Type B pancreatic cell (in vitro differentiated cells): Measurements from ENCODE around the gene TXNL4A. TPM values are rescaled to one million over a fixed set of nuclear protein-coding genes. Genes with fewer than 3 reads are reported as not detected.
A peak's percentile ranks its signal among the peaks of the same experiment; 100 is the strongest.

Experiments
- DNase-seq: peaks from one replicate; pipeline ENCODE4 v3.0.0; 2021; ENCODE audit warnings: mixed read lengths; ENCODE audit not compliant: unreplicated experiment; ENCODE audit errors: extremely low spot score
- H3K27ac Mint-ChIP-seq: 2 replicates; pipeline ENCODE4 v1.8.0; 2021; ENCODE audit warnings: mild to moderate bottlenecking, mixed read lengths
- H3K27me3 Mint-ChIP-seq: 2 replicates; pipeline ENCODE4 v1.8.0; 2021; ENCODE audit warnings: mixed read lengths
- H3K36me3 Mint-ChIP-seq: 2 replicates; pipeline ENCODE4 v1.8.0; 2021; ENCODE audit warnings: mixed read lengths
- H3K4me1 Mint-ChIP-seq: one replicate; pipeline ENCODE4 v1.8.0; 2021; ENCODE audit warnings: mixed read lengths; ENCODE audit not compliant: unreplicated experiment
- H3K4me3 Mint-ChIP-seq: 2 replicates; pipeline ENCODE4 v1.8.0; 2021; ENCODE audit warnings: mild to moderate bottlenecking, mixed read lengths
- H3K9me3 Mint-ChIP-seq: 2 replicates; pipeline ENCODE4 v1.8.0; 2021; ENCODE audit warnings: mixed read lengths
- total RNA-seq: library from RNA; stranded (reverse); gene quantifications from 2 replicates; pipeline ENCODE4 v1.2.1, GENCODE V29; 2021; ENCODE audit warnings: low replicate concordance
- TF ChIP-seq, protein P1 (sequence below): fragments of 200-600 bp; sonication (generic); conservative IDR thresholded peaks from 2 replicates; pipeline ENCODE4 v1.5.0; 2021; ENCODE audit warnings: antibody characterized with exemption, mild to moderate bottlenecking

TXNL4A gene
- total RNA-seq, 1 donor from 2014 or later, result 103 TPM

DNA sequence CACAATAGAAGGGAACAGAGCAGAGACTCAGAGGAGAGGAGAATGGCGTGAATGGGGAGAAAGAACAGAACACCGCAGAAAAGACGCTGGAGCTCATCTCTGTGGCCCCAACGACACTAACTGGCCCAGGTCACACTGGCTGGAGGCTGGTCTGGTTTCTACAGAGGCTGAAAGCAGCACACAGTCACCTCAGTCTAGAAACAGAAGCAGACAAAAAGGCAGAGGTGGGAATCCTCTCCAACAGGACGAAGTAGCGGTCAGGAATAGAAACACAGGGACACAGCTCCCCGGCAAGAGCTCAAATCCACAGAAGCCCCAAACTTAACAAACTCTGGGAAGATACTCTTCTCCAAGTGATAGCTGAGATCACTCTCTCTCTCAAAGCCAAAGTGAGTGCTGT lies 46.2 kb downstream of the TXNL4A start:
- Mint-ChIP-seq H3K4me1 (peaks cover 19% of the 10 kb centered on the region), H3K9me3 (no peaks in the 10 kb centered on the region), H3K4me3 (no peak overlapping the region), H3K27me3 (no peaks in the 10 kb centered on the region), H3K27ac (no peak overlapping the region), H3K36me3 (peaks cover 32% of the 10 kb centered on the region)
- DNase-seq, result peak; percentile 37
- TF ChIP-seq, protein P1, sequence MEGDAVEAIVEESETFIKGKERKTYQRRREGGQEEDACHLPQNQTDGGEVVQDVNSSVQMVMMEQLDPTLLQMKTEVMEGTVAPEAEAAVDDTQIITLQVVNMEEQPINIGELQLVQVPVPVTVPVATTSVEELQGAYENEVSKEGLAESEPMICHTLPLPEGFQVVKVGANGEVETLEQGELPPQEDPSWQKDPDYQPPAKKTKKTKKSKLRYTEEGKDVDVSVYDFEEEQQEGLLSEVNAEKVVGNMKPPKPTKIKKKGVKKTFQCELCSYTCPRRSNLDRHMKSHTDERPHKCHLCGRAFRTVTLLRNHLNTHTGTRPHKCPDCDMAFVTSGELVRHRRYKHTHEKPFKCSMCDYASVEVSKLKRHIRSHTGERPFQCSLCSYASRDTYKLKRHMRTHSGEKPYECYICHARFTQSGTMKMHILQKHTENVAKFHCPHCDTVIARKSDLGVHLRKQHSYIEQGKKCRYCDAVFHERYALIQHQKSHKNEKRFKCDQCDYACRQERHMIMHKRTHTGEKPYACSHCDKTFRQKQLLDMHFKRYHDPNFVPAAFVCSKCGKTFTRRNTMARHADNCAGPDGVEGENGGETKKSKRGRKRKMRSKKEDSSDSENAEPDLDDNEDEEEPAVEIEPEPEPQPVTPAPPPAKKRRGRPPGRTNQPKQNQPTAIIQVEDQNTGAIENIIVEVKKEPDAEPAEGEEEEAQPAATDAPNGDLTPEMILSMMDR, result no peak

DNA sequence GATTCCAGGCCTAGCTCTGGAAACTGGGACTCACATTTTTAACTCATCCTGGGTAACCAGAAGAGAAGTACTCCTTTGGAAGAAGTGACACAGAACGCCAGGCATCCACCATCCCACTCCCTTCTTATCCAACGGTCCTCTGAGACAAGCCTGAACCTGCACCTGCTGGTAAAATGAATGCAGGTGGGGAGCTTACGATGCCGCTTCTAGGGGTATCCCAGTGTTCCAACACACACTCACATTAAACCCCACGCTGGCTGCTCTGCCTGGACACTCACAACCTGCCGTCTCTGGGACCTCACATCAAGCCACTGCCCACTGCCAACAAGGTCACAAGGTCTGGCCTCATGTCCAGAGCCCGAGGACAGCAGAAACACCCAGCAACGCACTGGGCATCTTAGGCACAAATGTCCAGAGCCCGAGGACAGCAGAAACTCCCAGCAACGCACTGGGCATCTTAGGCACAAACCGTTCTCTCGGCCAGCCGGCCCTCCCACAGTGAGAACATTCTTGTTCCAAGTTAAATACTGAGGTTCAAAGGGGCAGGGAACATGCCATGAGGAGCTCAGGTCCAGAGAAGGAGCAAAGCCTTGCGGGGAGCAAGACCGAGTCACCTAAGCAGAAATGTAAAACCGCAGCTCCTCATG lies 46.8 kb downstream of the TXNL4A start:
- H3K36me3 Mint-ChIP-seq, result peaks cover 36% of the 10 kb centered on the region
- H3K4me3 Mint-ChIP-seq, result no peak overlapping the region
- no peak overlapping the region for H3K27ac Mint-ChIP-seq
- TF ChIP-seq, protein P1, result no peak
- no peaks in the 10 kb centered on the region for H3K9me3 Mint-ChIP-seq
- DNase-seq, result peak; percentile 37
- no peaks in the 10 kb centered on the region for H3K27me3 Mint-ChIP-seq
- H3K4me1 Mint-ChIP-seq, result peaks cover 16% of the 10 kb centered on the region

DNA sequence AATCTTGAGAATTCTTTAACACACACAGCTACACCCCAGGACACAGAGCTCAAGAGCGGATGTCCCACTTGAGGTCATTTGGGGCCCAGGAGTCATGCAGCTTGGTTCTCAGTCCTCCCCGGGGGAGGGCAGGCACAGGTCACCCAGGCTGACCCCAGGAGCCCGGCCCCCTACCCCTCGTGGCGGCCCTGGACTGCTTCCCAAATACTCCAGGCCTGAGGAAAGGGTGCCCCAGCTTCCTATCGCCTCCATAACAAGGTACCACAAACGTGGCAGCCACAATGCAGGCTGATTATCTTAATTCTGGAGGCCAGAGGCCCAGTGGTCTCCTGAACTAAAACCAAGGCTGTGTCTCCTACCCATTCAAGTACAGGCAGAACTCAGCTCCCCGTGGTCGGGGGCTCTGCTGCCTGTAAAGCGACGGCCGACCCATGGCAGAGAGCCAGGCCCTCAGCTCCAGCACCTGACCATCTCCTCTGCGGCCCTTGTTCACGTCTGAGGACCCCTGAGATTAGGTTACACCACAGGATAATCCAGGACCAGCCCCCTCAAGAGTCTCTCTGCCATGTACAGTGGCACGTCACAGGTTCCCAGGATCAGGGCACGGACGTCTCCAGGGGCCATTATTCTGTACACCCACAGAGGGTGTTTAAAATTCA lies 47.4 kb downstream of the TXNL4A start:
- peaks cover 40% of the 10 kb centered on the region for H3K36me3 Mint-ChIP-seq
- H3K27ac Mint-ChIP-seq, result no peak overlapping the region
- no peak overlapping the region for H3K4me3 Mint-ChIP-seq
- H3K27me3 Mint-ChIP-seq, result no peaks in the 10 kb centered on the region
- peaks cover 13% of the 10 kb centered on the region for H3K4me1 Mint-ChIP-seq
- no peaks in the 10 kb centered on the region for H3K9me3 Mint-ChIP-seq
- peak; percentile 55 for DNase-seq
- TF ChIP-seq, protein P1, result no peak

DNA sequence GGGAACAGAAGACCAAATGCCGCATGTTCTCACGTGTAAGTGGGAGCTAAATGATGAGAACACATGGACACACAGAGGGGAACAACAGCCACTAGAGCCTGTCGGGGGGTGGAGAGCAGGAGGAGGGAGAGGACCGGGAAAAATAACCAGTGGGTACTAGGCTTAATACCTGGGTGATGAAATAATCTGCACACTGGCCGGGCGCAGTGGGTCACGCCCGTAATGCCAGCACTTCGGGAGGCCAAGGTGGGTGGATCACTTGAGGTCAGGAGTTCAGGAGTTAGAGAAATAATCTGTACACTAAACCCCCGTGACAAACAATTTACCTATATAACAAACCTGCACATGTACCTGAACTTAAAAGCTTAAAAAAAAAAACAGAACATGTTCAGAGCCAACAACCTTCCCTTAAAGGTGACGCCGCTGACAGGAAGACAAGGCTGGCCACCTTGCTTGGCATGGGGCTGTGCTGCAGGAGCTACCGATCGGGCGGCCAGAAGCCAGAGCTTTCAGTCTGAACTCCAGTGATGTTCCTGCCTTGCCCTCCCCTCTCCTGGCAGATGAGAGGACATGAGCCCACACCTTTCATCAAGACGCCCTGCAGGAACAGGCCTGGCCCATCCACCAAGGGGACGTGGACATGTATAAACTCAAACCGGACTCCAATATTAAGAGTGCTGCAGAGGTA lies 48.1 kb downstream of the TXNL4A start:
- H3K9me3 Mint-ChIP-seq, result no peaks in the 10 kb centered on the region
- no peak overlapping the region for H3K4me3 Mint-ChIP-seq
- H3K27me3 Mint-ChIP-seq, result no peaks in the 10 kb centered on the region
- peak; percentile 25 for DNase-seq
- H3K27ac Mint-ChIP-seq, result no peak overlapping the region
- peaks cover 44% of the 10 kb centered on the region for H3K36me3 Mint-ChIP-seq
- H3K4me1 Mint-ChIP-seq, result peaks cover 10% of the 10 kb centered on the region
- TF ChIP-seq, protein P1, result no peak

DNA sequence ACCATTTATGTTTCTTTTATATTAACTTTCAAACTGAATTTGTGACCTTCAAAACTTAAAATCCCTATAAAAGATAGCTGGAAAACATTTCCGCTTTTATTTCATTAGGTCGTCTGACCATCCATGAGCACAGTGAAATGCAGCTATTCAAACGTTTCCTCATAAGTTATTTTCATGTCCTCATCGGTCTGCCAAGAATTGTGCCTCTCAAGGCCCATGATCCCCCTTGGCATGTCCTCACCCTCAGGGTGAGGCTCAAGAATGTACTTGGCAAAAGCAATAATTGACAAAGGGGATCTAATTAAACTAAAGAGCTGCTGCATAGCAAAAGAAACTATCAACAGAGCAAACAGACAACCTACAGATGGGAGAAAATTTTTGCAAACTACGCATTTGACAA lies 49.3 kb downstream of the TXNL4A start:
- H3K4me1 Mint-ChIP-seq, result peaks cover 10% of the 10 kb centered on the region
- no peaks in the 10 kb centered on the region for H3K27me3 Mint-ChIP-seq
- no peak overlapping the region for H3K27ac Mint-ChIP-seq
- DNase-seq, result no peak
- TF ChIP-seq, protein P1, result no peak
- H3K9me3 Mint-ChIP-seq, result no peaks in the 10 kb centered on the region
- no peak overlapping the region for H3K4me3 Mint-ChIP-seq
- H3K36me3 Mint-ChIP-seq, result peaks cover 54% of the 10 kb centered on the region
